ENCODE data around the gene CNTN5.

CNTN5 gene

GRCh38 chr11:100397401-100397800 lies 1376.7 kb downstream of the CNTN5 start:
- no peak for DNase-seq (ENCODE audit: low read depth in 2 of 2, low spot score in 1 of 2)

GRCh38 chr11:100403816-100404215 lies 1383.1 kb downstream of the CNTN5 start:
- no peak for DNase-seq (ENCODE audit: low read depth in 2 of 2, low spot score in 1 of 2)

- DNase-seq (ENCODE audit: low read depth in 2 of 2, low spot score in 1 of 2) = no peak
Observed at GRCh38 chr11:100404907-100405306, 1384.2 kb downstream of the CNTN5 start.

Data from stimulated activated CD8-positive, alpha-beta memory T cell treated with anti-CD3 and anti-CD28 coated beads, Interleukin-4, amount 100 ng/mL, for 4 hours (primary cell).